HG03565 (cell line): Measurements from ENCODE around the gene MTTP.

Source experiments
- ATAC-seq: cut with Tn5 transposase; IDR thresholded peaks from one replicate; pipeline ENCODE4 v1.9.1; 2021; ENCODE audit warnings: mild to moderate bottlenecking, moderate library complexity; ENCODE audit not compliant: unreplicated experiment

The MTTP gene

DNA sequence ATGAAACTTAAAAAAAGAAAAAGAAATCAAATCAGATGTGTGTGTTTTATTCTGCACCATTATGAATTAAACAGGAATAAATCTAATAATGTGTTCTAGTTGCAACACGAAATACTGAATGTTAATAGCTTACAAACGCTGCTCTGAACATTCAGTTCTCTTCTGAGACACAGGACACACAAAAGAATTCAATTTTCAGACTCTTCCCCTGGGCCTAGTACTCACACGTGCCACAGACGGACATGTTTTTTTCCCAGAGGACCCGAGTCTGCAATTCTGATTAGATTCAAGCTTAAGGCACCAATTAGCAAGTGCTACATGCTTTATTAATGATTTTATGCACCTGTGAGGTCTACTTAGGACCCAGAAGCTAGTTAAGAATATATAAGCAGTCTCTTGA, 62.5 kb downstream of the MTTP start:
- ATAC-seq, result no peak

- ATAC-seq, result no peak
Measured at GRCh38 chr4:99640676-99641075, 66.1 kb downstream of the MTTP start.

DNA sequence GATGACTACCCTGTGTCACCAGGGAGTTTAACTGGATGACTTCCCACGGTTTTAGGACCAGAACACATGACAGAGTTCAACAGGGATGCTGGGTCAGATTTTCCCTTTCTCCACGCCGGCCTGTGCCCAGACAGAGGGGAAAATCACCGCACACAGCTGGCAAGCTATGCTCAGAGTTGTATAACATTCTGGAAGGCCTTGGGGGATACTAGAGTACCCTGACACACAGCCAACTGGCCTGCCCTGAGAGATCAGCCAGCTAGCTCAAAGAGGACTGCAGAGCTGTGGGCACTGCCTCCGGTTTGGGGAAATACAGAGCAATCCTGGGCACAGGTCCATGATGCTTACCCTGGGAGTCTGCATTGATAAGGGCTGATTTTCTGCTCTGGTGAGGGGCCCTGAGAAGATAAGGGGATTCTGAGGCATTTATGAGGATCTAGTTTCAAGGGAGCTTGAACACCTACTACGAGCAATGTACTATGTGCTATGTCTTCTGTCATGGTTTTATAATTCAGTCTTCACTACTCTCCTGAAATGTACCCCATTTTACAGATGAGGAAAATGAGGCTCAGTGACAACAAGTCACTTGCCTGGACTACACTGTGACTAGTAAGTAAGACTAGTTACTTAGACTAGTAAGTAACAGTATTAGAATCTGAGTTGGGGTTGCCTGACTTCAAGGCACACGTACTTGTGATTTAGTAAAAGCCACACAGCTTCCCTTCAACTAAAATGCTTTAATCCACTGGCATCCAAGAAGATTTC, 68.3 kb downstream of the MTTP start:
- ATAC-seq, result no peak

GRCh38 chr4:99644453-99644852, 69.8 kb downstream of the MTTP start:
- ATAC-seq, result no peak

- no peak for ATAC-seq
Measured at GRCh38 chr4:99645036-99645435, 70.4 kb downstream of the MTTP start.

- no peak for ATAC-seq
Measured at GRCh38 chr4:99645638-99646037, 71.0 kb downstream of the MTTP start.

- ATAC-seq, result no peak
Measured at GRCh38 chr4:99647071-99647470, 72.4 kb downstream of the MTTP start.

DNA sequence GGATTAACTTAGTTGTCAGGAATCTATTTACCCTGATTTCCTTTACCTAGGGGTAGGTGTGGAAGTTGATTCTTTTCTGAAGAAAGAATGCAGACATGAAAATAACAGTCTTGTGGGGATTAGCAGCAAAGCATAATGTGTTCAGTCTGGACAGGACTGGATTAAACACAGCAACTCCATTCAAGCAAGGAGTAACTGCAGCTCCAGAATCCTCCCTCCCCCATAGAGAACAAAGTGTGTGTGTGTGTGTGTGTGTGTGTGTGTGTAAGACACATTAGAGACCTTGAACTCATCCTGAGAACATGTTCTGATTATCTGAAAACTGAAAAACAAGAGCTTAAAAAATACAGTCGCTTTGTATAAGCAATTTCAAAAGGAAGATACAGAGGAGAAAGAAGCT, 73.7 kb downstream of the MTTP start:
- no peak for ATAC-seq

- no peak for ATAC-seq
Measured at GRCh38 chr4:99649208-99649607, 74.6 kb downstream of the MTTP start.

DNA sequence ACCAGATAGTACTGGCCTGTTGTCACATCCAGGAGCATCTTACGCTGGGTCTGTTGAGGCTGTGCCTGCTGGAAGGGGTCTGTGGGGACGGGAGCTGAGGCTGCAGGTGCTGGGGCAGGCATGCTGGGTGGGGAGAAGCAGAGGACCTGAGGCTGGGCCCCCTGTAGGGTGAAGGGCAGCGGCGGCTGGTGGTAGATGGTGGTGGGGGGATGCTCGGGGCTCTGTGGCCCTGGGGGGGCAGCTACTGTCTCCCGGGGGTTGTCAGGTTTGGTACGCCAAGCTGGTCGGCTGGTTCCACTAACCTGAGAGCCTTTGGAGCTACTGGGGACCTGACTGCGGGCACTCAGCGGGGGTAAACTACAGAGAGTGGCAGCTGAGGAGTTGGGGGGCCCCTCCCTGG, 75.2 kb downstream of the MTTP start:
- no peak for ATAC-seq

- ATAC-seq, result no peak
Measured at GRCh38 chr4:99651016-99651769, 76.6 kb downstream of the MTTP start.

DNA sequence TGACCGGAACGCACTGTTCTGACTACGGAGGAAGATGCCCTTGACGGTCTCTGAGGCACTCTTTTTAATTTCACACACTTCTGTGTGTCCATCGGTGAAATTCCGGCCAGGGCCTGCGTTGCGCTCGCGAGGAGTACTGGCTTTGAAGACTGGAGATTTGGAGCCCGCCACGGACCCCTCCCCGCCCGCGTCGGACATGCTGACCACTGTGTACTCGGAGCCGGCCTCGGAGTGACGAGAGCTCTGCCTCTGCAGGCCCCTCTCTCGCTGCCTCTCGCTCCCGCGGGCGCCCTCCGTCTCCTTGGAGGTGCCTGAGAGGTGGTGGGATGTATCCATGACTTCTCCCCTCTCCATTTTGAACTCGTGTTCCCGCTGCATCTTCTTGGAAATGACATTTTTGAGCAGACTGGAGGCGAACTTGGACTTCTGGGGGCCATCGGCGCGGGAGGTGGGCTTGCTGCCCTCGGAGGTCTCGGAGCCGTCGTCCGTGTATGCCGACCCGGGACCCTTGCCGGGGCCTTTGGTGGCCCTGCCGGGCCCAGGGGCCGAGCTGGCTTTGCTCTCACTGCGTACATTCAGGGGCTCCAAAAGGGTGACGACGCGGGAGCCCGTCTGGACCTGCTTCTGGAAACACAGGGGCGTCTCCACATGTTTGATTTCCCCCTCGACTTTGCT, 77.3 kb downstream of the MTTP start:
- ATAC-seq, result no peak

DNA sequence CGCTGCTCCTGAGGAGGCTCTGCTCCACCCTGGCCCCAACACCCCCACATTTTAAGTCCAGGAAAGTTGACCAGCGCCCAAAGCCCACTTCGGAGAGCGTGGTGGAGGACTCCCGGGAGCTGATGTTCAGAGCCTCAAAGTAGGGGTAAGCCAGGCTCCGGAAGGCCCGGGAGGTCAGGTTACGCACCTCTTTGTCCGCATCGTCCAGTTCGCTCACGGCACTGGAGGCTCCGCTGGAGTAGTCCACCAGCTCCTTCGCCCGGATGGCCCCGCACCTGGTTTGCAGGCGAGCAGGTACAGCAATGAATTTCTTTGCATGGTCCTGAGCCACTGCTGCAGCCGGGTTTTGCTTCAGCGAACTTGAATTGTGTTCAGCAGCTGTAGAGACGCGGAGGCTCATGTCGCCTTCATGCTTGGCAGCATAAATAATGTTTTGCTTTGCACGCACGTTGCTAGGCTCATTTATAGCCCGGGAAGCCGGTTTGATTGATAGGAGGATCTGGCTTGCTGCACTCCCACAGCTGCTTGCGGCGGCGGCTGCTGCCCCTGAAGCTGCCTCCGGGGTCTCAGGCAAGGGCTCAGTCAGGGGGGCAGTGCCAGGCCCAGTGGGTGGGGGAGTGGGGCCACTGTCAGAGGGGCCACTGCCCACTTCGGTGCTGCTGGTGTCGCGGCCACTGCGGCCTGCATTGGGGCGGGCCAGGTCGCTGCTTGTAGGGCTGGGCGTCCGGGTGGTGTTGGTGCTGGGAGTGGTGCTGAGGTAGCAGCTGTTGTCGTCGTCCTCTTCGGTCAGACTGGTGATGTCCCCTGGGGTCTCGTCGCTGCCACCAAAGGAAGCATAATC, 78.2 kb downstream of the MTTP start:
- no peak for ATAC-seq

GRCh38 chr4:99653916-99654315, 79.3 kb downstream of the MTTP start:
- no peak for ATAC-seq

GRCh38 chr4:99654361-99654761, 79.7 kb downstream of the MTTP start:
- ATAC-seq, result no peak

GRCh38 chr4:99655308-99656081, 80.9 kb downstream of the MTTP start:
- no peak for ATAC-seq

DNA sequence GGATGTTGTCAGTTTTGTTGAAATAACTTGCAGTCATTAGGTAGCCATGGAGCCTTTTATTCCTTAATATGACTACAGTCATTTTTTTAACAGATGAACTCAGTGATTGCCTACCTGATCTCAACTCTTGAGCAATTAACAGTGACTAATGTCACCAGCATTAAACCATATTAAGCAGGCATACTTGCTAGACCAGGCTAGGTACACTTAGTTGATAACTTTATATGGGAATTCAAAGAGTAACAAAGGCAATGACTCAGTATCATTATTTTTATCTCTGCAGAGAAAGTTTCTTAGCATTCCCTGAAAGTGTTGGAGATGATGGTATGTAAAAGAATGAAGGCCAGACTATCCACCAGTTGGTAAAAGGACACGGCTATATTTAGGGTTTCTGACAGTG, 83.2 kb downstream of the MTTP start, which contains the start of gene C4orf54:
Gene C4orf54, minus strand, starts transcription at position 31 of the 400 bp plus-strand sequence. CDS start 3,180 bp downstream, outside the sequence.
- ATAC-seq, result no peak

DNA sequence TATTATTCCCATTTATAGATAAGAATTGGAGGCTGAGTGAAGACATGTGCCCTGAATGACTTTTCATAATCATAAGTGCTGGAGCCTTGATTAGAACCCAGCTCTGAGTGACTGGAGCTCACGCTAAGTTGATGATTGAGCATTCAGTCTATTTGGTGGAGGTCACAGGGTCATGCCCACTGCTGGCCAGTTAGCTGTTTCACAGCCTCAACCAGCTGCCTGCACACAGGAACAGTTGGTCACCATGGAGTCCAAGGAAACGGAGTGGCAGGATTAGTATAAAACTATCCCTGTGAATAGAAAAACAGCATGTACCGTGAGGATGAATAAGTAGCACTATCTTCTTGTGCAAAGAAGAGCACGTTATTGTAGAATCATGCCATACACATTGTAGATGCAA, 84.0 kb downstream of the MTTP start:
- ATAC-seq, result no peak

- ATAC-seq, result no peak
Measured at GRCh38 chr4:99661907-99662306, 87.3 kb downstream of the MTTP start.

DNA sequence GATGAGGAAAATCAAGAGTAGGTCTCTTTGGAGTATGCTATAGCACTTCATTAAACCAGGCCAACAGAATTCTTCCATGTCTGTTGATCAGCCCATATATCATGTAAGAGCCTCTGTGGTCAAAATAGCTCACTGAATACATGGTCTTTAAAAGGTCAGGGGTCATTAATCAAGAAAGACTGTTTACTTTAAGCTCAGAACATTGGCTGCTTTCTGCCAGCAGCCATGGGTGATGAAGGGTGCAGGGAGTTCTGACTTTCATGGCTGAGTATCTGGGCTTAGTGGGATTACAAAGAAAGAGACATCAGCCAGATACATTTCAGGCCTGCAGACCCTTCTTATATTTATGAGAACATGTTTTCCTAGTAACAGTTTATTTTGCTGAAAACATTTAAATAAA, 90.1 kb downstream of the MTTP start:
- no peak for ATAC-seq
